Measurements from ENCODE around the gene PCF11.
"Not testable (repeated sequence)": the region's sequence is repeated elsewhere in the genome, so short reads cannot be mapped to it uniquely, and the experiment has no call there.

PCF11 gene

GRCh38 chr11:83192606-83193245 is 35.8 kb downstream of the PCF11 start:
- no peak for DNase-seq

- peak; percentile 94 for DNase-seq
Measured at GRCh38 chr11:83193315-83194280, 36.7 kb downstream of the PCF11 start, which contains the start of gene ANKRD42. Gene ANKRD42, plus strand, starts transcription at chr11:83193712. Its CDS starts 959 bp downstream, at chr11:83194671.

GRCh38 chr11:83194281-83195142 is 37.6 kb downstream of the PCF11 start:
- peak; percentile 31 for DNase-seq

GRCh38 chr11:83195143-83195466 is 38.2 kb downstream of the PCF11 start:
- no peak for DNase-seq

GRCh38 chr11:83195649-83196048 is 38.7 kb downstream of the PCF11 start:
- DNase-seq, result no peak

- no peak for DNase-seq
Measured at GRCh38 chr11:83200035-83200434, 43.1 kb downstream of the PCF11 start.

GRCh38 chr11:83205608-83206185 is 48.8 kb downstream of the PCF11 start:
- no peak for DNase-seq

- DNase-seq, result no peak
Measured at GRCh38 chr11:83206221-83206620, 49.3 kb downstream of the PCF11 start.

- DNase-seq, result not testable (repeated sequence)
Measured at GRCh38 chr11:83206771-83207382, 49.9 kb downstream of the PCF11 start.

GRCh38 chr11:83219095-83219494 is 62.2 kb downstream of the PCF11 start:
- DNase-seq, result no peak

GRCh38 chr11:83220260-83220659 is 63.3 kb downstream of the PCF11 start:
- DNase-seq, result no peak

- DNase-seq, result no peak
Measured at GRCh38 chr11:83221694-83222093, 64.8 kb downstream of the PCF11 start.

GRCh38 chr11:83222499-83222898 is 65.6 kb downstream of the PCF11 start:
- no peak for DNase-seq

GRCh38 chr11:83223457-83223856 is 66.5 kb downstream of the PCF11 start:
- DNase-seq, result no peak

GRCh38 chr11:83235825-83236224 is 78.9 kb downstream of the PCF11 start:
- DNase-seq, result no peak
